Activated naive CD4-positive, alpha-beta T cell treated with anti-CD3 and anti-CD28 coated beads, Interleukin-2, amount 10 ng/mL, durations not matched to agents 7 days and 5 days (primary cell): ENCODE results near the gene RHBDL2.
"Not testable (repeated sequence)": the region's sequence is repeated elsewhere in the genome, so short reads cannot be mapped to it uniquely, and the experiment has no call there.

Source experiments
- CTCF ChIA-PET: fragments of 350-600 bp; sonication (Branson Sonifier 250); formaldehyde crosslinking; loops from one replicate; lab custom pipeline; 2021; ENCODE audit warnings: antibody characterized with exemption; lab: Charles Lee
- DNase-seq: peaks from one replicate; pipeline ENCODE4 v3.0.0-alpha.2; 2020
- H3K27ac Mint-ChIP-seq: one replicate; pipeline ENCODE4 v1.8.0; 2021; ENCODE audit warnings: mild to moderate bottlenecking, moderate library complexity, mixed read lengths
- H3K27me3 Mint-ChIP-seq: one replicate; pipeline ENCODE4 v1.8.0; 2021; ENCODE audit warnings: mild to moderate bottlenecking, mixed read lengths
- H3K36me3 Mint-ChIP-seq: one replicate; pipeline ENCODE4 v1.8.0; 2021; ENCODE audit warnings: mixed read lengths
- H3K4me1 Mint-ChIP-seq: one replicate; pipeline ENCODE4 v1.8.0; 2021; ENCODE audit warnings: mixed read lengths
- H3K4me3 Mint-ChIP-seq: one replicate; pipeline ENCODE4 v1.8.0; 2021; ENCODE audit warnings: mild to moderate bottlenecking, moderate library complexity, mixed read lengths
- H3K9me3 Mint-ChIP-seq: one replicate; pipeline ENCODE4 v1.8.0; 2021; ENCODE audit warnings: mixed read lengths

RHBDL2 gene

DNA sequence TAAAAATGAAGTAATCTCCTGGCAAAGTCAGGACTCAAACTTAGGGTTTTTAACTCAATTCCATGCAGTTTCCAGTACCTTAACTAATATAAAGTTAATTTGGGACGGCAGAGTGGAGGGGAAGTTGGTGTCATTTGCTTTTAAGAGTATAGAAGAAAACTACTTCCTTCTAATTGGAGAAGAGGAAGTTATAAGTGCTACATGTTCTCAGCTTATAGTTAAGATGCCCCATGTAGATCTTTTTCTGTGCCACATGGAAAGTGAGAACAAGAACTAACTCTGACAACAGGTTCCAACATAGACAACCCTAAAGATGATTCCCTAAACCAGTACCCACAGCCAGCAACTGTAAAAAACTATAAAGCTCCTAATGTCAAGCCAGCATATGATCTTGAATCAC is 93.6 kb downstream of the RHBDL2 start:
- CTCF ChIA-PET, result interaction anchor here (0.6 kb wide), 1 partner anchor 900 kb away, joined by 3 read pairs; no protein-coding TSS in a partner anchor
- peaks cover 42% of the 10 kb centered on the region for H3K36me3 Mint-ChIP-seq
- H3K4me1 Mint-ChIP-seq, result peaks cover 3% of the 10 kb centered on the region
- no peaks in the 10 kb centered on the region for H3K27me3 Mint-ChIP-seq
- H3K27ac Mint-ChIP-seq, result no peak overlapping the region
- no peak for DNase-seq
- no peak overlapping the region for H3K4me3 Mint-ChIP-seq
- H3K9me3 Mint-ChIP-seq, result no peaks in the 10 kb centered on the region

DNA sequence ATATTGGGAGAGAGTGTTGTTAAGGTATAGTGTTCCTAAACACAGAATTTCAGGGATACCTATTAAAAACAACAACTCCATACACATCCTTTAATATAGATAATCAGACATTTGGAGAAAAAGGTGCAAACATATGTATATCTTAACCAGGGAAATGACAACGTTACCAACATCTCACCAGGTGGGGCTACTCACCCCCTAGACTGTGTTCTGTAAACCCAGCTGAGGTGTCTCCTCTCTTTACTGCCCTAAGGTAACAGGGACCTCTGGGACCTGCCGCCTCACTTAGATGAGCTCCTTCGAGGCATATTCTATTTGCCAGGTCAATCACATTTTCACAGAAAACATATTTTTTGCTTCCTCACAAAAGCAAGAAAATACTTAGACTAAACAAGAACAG is 95.4 kb downstream of the RHBDL2 start:
- CTCF ChIA-PET, result interaction anchor here (1.0 to 2.4 kb wide), 3 partner anchors 19 to 252 kb away, joined by 3 to 7 read pairs (median 5); no protein-coding TSS in a partner anchor
- DNase-seq, result no peak
- Mint-ChIP-seq H3K36me3 (peaks cover 39% of the 10 kb centered on the region), H3K9me3 (no peaks in the 10 kb centered on the region), H3K4me1 (peaks cover 3% of the 10 kb centered on the region), H3K4me3 (no peak overlapping the region), H3K27me3 (no peaks in the 10 kb centered on the region), H3K27ac (no peak overlapping the region)

- not testable (repeated sequence) for DNase-seq, H3K27me3 Mint-ChIP-seq, H3K4me1 Mint-ChIP-seq, H3K27ac Mint-ChIP-seq, H3K9me3 Mint-ChIP-seq, H3K4me3 Mint-ChIP-seq
- H3K36me3 Mint-ChIP-seq, result peaks cover 40% of the 10 kb centered on the region
- CTCF ChIA-PET, result interaction anchor here (1.0 to 2.4 kb wide), 3 partner anchors 18 to 253 kb away, joined by 3 to 7 read pairs (median 5); no protein-coding TSS in a partner anchor
Observed at GRCh38 chr1:38845088-38845487, 96.5 kb downstream of the RHBDL2 start.

GRCh38 chr1:38840281-38840680 is 101.3 kb downstream of the RHBDL2 start:
- Mint-ChIP-seq H3K9me3 (no peaks in the 10 kb centered on the region), H3K4me3 (no peak overlapping the region), H3K27ac (no peak overlapping the region), H3K4me1 (no peaks in the 10 kb centered on the region), H3K27me3 (no peaks in the 10 kb centered on the region), H3K36me3 (peaks cover 41% of the 10 kb centered on the region)
- no peak for DNase-seq
- CTCF ChIA-PET, result no interaction called here

DNA sequence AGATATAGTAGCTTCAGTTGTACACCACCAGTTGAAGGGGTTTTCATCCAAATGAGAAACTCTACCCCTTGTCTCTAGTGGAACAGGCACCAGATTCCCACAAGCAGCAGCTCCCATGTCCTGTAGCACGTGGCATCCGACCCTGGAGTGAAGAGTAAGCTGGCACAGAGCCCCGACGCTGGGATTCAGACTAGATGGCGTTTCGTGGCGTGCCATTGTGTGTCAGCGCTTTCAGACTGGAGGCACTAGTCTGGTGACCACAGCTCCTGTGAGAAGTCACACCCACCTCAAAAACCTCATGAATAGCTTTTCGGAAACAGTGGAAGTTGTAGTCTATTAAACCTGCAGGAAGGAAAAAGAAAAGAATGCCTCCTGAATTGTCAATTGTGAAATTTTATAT is 102.3 kb downstream of the RHBDL2 start:
- H3K4me1 Mint-ChIP-seq, result no peaks in the 10 kb centered on the region
- H3K36me3 Mint-ChIP-seq, result peaks cover 32% of the 10 kb centered on the region

DNA sequence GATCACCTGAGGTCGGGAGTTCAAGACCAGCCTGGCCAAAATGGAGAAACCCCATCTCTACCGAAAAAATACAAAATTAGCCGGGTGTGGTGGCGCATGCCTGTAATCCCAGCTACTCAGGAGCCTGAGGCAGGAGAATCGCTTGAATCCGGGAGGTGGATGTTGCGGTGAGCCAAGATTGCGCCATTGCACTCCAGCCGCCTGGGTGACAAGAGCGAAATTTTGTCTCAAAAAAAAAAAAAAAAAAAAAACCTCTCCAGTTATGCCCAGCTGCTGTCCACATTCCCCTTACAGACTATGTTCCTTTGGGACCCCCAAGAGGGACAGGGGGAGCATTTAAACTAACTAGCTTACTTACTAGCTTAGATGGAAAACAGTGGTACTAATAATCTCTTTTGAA is 105.3 kb downstream of the RHBDL2 start:
- CTCF ChIA-PET, result interaction anchor here (0.6 to 1.5 kb wide), 4 partner anchors 17 to 809 kb away, joined by 3 to 5 read pairs (median 3); no protein-coding TSS in a partner anchor
- H3K9me3 Mint-ChIP-seq, DNase-seq, H3K27me3 Mint-ChIP-seq, H3K4me3 Mint-ChIP-seq, H3K4me1 Mint-ChIP-seq, H3K27ac Mint-ChIP-seq: not testable (repeated sequence)
- H3K36me3 Mint-ChIP-seq, result peaks cover 20% of the 10 kb centered on the region

More for the DNA sequence above, 102.3 kb downstream of the RHBDL2 start:
- CTCF ChIA-PET, result no interaction called here
- no peak for DNase-seq
- Mint-ChIP-seq H3K27ac (no peak overlapping the region), H3K9me3 (no peaks in the 10 kb centered on the region), H3K4me3 (no peak overlapping the region), H3K27me3 (peaks cover 3% of the 10 kb centered on the region)
